Tibial nerve (tissue), 3 donors: ENCODE data around the gene PPT1.

Experiments used
- POLR2A ChIP-seq, 2 donors: fragments of 450-650 bp; IDR thresholded peaks; one replicate each; pipeline ENCODE4 v1.6.1; 2017; ENCODE audit warnings: antibody characterized with exemption in 2 of 2, mild to moderate bottlenecking in 2 of 2, moderate library complexity in 2 of 2
- TF ChIP-seq, protein P1 (sequence below), 5 experiments: fragments of 200-600 bp in 3 of 5; fragments of 450-650 bp in 2 of 5; sonication (generic) in 3 of 5; IDR thresholded peaks; one replicate each; pipeline ENCODE4 v1.5.1; 2016 to 2019; ENCODE audit warnings: antibody characterized with exemption in 5 of 5, mild to moderate bottlenecking in 3 of 5, moderate library complexity in 2 of 5

DNA sequence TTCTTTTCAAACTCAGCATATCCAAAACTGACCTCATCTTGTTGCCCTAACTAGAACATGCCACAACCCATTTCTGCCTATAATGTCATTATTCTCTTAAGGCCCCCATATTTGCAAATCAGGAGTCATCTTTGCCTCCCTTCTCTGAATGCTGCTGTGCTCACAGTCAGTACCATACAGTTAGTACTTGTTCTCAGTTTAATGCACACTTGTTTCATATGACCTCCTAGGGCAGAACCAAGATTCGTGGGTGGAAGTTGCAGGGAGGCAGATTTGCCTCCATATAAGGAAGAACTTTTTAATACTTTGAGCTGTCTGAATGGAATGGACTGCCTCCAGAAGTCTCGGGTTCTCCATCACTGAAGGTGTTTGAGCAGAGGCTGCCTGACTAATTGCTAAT is 47.3 kb downstream of the PPT1 start:
- TF ChIP-seq, protein P1, sequence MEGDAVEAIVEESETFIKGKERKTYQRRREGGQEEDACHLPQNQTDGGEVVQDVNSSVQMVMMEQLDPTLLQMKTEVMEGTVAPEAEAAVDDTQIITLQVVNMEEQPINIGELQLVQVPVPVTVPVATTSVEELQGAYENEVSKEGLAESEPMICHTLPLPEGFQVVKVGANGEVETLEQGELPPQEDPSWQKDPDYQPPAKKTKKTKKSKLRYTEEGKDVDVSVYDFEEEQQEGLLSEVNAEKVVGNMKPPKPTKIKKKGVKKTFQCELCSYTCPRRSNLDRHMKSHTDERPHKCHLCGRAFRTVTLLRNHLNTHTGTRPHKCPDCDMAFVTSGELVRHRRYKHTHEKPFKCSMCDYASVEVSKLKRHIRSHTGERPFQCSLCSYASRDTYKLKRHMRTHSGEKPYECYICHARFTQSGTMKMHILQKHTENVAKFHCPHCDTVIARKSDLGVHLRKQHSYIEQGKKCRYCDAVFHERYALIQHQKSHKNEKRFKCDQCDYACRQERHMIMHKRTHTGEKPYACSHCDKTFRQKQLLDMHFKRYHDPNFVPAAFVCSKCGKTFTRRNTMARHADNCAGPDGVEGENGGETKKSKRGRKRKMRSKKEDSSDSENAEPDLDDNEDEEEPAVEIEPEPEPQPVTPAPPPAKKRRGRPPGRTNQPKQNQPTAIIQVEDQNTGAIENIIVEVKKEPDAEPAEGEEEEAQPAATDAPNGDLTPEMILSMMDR (IDR thresholded peaks at IDR 0.05): no peak
- TF ChIP-seq POLR2A (IDR thresholded peaks at IDR 0.05): no peak
